GM15510 (cell line): ENCODE data around the gene HDGFL2.

ENCODE experiments used
- POLR2A ChIP-seq: IDR thresholded peaks from 3 replicates; pipeline ENCODE4 v1.6.1; 2011; ENCODE audit warnings: borderline replicate concordance; ENCODE audit not compliant: insufficient read length; ENCODE audit errors: extremely low read depth

Gene HDGFL2

GRCh38 chr19:4472174-4472974, at the start of gene HDGFL2:
TSS of gene HDGFL2 (plus strand) at chr19:4472297. CDS start at chr19:4472351, 54 bp downstream.
- TF ChIP-seq POLR2A, result peak; percentile 53

GRCh38 chr19:4423416-4424126, 48.5 kb upstream of the HDGFL2 start:
- TF ChIP-seq POLR2A, result no peak

GRCh38 chr19:4425537-4425936, 46.6 kb upstream of the HDGFL2 start:
- no peak for TF ChIP-seq POLR2A

- no peak for TF ChIP-seq POLR2A
Observed at GRCh38 chr19:4428326-4428975, 43.6 kb upstream of the HDGFL2 start.

GRCh38 chr19:4429256-4429655, 42.8 kb upstream of the HDGFL2 start:
- no peak for TF ChIP-seq POLR2A

GRCh38 chr19:4429771-4430171, 42.3 kb upstream of the HDGFL2 start:
- TF ChIP-seq POLR2A, result no peak

- TF ChIP-seq POLR2A, result no peak
Observed at GRCh38 chr19:4430760-4431159, 41.3 kb upstream of the HDGFL2 start.

- TF ChIP-seq POLR2A, result no peak
Observed at GRCh38 chr19:4431296-4431695, 40.8 kb upstream of the HDGFL2 start.

GRCh38 chr19:4431808-4432674, 40.1 kb upstream of the HDGFL2 start:
- TF ChIP-seq POLR2A, result no peak

- no peak for TF ChIP-seq POLR2A
Observed at GRCh38 chr19:4432918-4433506, 39.1 kb upstream of the HDGFL2 start.

GRCh38 chr19:4434391-4434790, 37.7 kb upstream of the HDGFL2 start:
- no peak for TF ChIP-seq POLR2A

GRCh38 chr19:4436231-4436630, 35.9 kb upstream of the HDGFL2 start:
- no peak for TF ChIP-seq POLR2A

- TF ChIP-seq POLR2A, result no peak
Observed at GRCh38 chr19:4437103-4437502, 35.0 kb upstream of the HDGFL2 start.

- TF ChIP-seq POLR2A, result no peak
Observed at GRCh38 chr19:4439243-4439642, 32.9 kb upstream of the HDGFL2 start.
